CD8-positive, alpha-beta memory T cell (primary cell): ENCODE measurements around the gene RIMS4. TPM values are rescaled to one million over a fixed set of nuclear protein-coding genes. Genes with fewer than 3 reads are reported as not detected.

Experiments used
- CTCF ChIA-PET: fragments of 350-600 bp; sonication (Branson Sonifier 250); formaldehyde crosslinking; loops from one replicate; lab custom pipeline; 2021; ENCODE audit warnings: antibody characterized with exemption; lab: Charles Lee
- POLR2A ChIA-PET: fragments of 350-600 bp; sonication (Branson Sonifier 250); formaldehyde crosslinking; loops from one replicate; lab custom pipeline; 2021; ENCODE audit warnings: antibody characterized with exemption; lab: Charles Lee
- DNase-seq, 5 donors: peaks; one replicate each; pipeline versions ENCODE4 v3.0.0 to v3.0.0-alpha.2; 2020 to 2022; ENCODE audit warnings: mixed read lengths in 1 of 5
- H3K27ac ChIP-seq: one replicate; pipeline ENCODE4 v1.7.0; 2013; ENCODE audit warnings: low read depth, mild to moderate bottlenecking, low read length, moderate library complexity
- H3K27me3 ChIP-seq: 2 replicates; pipeline ENCODE4 v1.7.0; 2013; ENCODE audit warnings: low read length, mild to moderate bottlenecking; ENCODE audit not compliant: insufficient read depth, poor library complexity, severe bottlenecking
- H3K36me3 ChIP-seq: 2 replicates; pipeline ENCODE4 v1.7.0; 2013; ENCODE audit warnings: mild to moderate bottlenecking, low read length, moderate library complexity; ENCODE audit not compliant: insufficient read depth
- H3K4me1 ChIP-seq: 2 replicates; pipeline ENCODE4 v1.7.0; 2013; ENCODE audit warnings: mild to moderate bottlenecking, low read length, moderate library complexity; ENCODE audit not compliant: insufficient read depth
- H3K4me3 ChIP-seq: 2 replicates; pipeline ENCODE4 v1.7.0; 2013; ENCODE audit warnings: mild to moderate bottlenecking, low read length
- H3K9me3 ChIP-seq: 2 replicates; pipeline ENCODE4 v1.7.0; 2013; ENCODE audit warnings: mild to moderate bottlenecking, low read length
- H3K27ac Mint-ChIP-seq, 8 donors: one replicate each; pipeline ENCODE4 v1.8.0; 2020 to 2021; ENCODE audit warnings: mixed read lengths in 8 of 8, mild to moderate bottlenecking in 6 of 8, inconsistent platforms in 3 of 8, moderate library complexity in 3 of 8
- H3K27me3 Mint-ChIP-seq, 2 donors: one replicate each; pipeline ENCODE4 v1.8.0; 2020 to 2021; ENCODE audit warnings: mixed read lengths in 2 of 2, mild to moderate bottlenecking in 1 of 2, moderate library complexity in 1 of 2
- H3K36me3 Mint-ChIP-seq, 3 donors: one replicate each; pipeline ENCODE4 v1.8.0; 2020 to 2021; ENCODE audit warnings: mixed read lengths in 3 of 3, inconsistent platforms in 1 of 3, mild to moderate bottlenecking in 1 of 3
- H3K4me1 Mint-ChIP-seq, 3 donors: one replicate each; pipeline ENCODE4 v1.8.0; 2020 to 2021; ENCODE audit warnings: mixed read lengths in 3 of 3, inconsistent platforms in 1 of 3, mild to moderate bottlenecking in 1 of 3
- H3K4me3 Mint-ChIP-seq, 7 donors: one replicate each; pipeline ENCODE4 v1.8.0; 2020 to 2021; ENCODE audit warnings: mixed read lengths in 7 of 7, mild to moderate bottlenecking in 6 of 7, moderate library complexity in 4 of 7, inconsistent platforms in 2 of 7
- H3K9me3 Mint-ChIP-seq, 5 donors: one replicate each; pipeline ENCODE4 v1.8.0; 2020 to 2022; ENCODE audit warnings: mixed read lengths in 5 of 5, mild to moderate bottlenecking in 3 of 5, moderate library complexity in 2 of 5, inconsistent platforms in 1 of 5
- polyA plus RNA-seq: library from polyadenylated mRNA; unstranded; fragments of 300-500 nt; fragmentation: Illumina TruSeq; gene quantifications from one replicate; pipeline ENCODE4 v1.2.3, GENCODE V29; 2021
- total RNA-seq, 2 experiments: library from RNA; stranded (reverse); gene quantifications; one replicate each; pipeline ENCODE4 v1.2.3, GENCODE V29; 2021

Gene RIMS4
- total and polyA plus RNA-seq, 3 experiments from 2014 or later: not detected

DNA sequence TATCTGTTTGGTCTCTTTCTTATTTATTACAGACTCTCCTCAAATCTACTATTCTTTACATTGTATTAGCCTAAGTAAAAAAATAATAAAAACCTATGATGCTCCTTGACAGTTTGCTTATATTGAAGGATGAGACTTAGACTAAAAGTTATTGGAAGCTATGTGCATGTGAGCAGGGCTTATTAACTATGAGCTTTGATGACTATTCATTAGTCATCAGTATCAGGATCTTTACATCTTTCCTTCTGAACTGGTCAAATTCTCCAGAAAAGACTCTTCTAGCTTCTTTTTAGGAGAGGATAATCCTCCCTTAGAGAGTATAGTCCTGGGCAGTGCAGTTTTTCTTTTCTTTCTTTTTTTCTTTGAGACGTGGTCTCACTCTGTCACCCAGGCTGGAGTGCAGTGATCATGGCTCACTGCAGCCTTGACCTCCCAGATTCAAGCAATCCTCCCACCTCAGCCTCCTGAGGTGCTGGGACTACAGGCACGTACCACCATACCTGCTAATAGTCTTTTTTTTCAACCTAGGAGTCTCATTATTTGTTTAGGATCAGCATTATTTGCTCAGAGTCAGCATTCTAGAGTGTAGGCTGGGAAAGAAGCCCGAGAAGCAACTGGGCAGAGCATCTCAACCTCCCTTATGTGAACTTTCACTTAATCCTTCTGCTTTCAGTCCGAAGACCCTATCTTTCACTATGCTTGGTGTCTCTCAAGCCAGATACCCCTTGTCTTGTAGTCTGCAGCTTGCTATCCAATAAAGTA, 38.1 kb upstream of the RIMS4 start:
- peaks cover 14 to 60% of the 10 kb centered on the region in 2 donors for H3K27me3 Mint-ChIP-seq
- ChIA-PET CTCF (no interaction called here), POLR2A (no interaction called here)
- H3K27ac Mint-ChIP-seq: no peak overlapping the region
- no peaks in the 10 kb centered on the region for H3K9me3 ChIP-seq
- H3K27me3 ChIP-seq: no peaks in the 10 kb centered on the region
- H3K36me3 ChIP-seq: no peaks in the 10 kb centered on the region
- H3K4me3 ChIP-seq: no peak overlapping the region
- DNase-seq: no peak
- H3K36me3 Mint-ChIP-seq: peaks cover 0 to 4% (median 0%) of the 10 kb centered on the region in 3 donors
- no peaks in the 10 kb centered on the region for H3K4me1 Mint-ChIP-seq
- H3K27ac ChIP-seq: no peak overlapping the region
- no peak overlapping the region for H3K4me3 Mint-ChIP-seq
- H3K9me3 Mint-ChIP-seq: peaks cover 0 to 2% (median 0%) of the 10 kb centered on the region in 5 donors
- no peaks in the 10 kb centered on the region for H3K4me1 ChIP-seq

GRCh38 chr20:44843876-44844275, 33.5 kb upstream of the RIMS4 start:
- H3K36me3 ChIP-seq: no peaks in the 10 kb centered on the region
- no peak for DNase-seq
- Mint-ChIP-seq H3K27ac (no peak overlapping the region), H3K36me3 (peaks cover 0 to 4% (median 0%) of the 10 kb centered on the region in 3 donors), H3K9me3 (peaks cover 0 to 7% (median 0%) of the 10 kb centered on the region in 5 donors), H3K27me3 (peaks cover 23 to 68% of the 10 kb centered on the region in 2 donors), H3K4me1 (no peaks in the 10 kb centered on the region), H3K4me3 (no peak overlapping the region)
- ChIA-PET CTCF (no interaction called here), POLR2A (no interaction called here)
- H3K9me3 ChIP-seq: no peaks in the 10 kb centered on the region
- H3K4me1 ChIP-seq: no peaks in the 10 kb centered on the region
- H3K27me3 ChIP-seq: no peaks in the 10 kb centered on the region
- no peak overlapping the region for H3K4me3 ChIP-seq
- no peak overlapping the region for H3K27ac ChIP-seq

DNA sequence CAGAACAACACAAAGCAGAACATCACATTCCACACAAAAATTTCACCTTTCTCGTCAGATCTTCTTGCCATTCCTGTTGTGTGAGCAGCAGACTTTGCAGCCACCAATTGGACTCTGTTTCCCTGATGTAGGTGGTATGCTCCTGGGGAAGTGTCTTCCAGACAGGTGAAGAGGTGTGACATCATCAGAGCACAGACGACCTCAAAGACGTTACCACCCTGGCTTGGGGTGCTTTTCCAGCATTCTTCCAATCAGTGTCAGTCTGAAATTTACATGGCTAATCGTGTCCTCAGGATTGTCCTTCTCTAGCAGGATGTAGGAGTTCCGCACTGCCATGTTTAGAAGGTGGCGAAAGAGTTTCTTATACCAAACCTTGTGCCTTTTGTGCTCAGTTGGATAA, 31.6 kb upstream of the RIMS4 start:
- H3K4me3 Mint-ChIP-seq: no peak overlapping the region
- DNase-seq: no peak
- H3K4me3 ChIP-seq: no peak overlapping the region
- H3K9me3 ChIP-seq: no peaks in the 10 kb centered on the region
- CTCF ChIA-PET: no interaction called here
- H3K36me3 ChIP-seq: no peaks in the 10 kb centered on the region
- no peaks in the 10 kb centered on the region for H3K4me1 ChIP-seq
- no peak overlapping the region for H3K27ac ChIP-seq
- H3K27me3 Mint-ChIP-seq: peaks cover 24 to 60% of the 10 kb centered on the region in 2 donors
- no peaks in the 10 kb centered on the region for H3K4me1 Mint-ChIP-seq
- peaks cover 0 to 4% (median 0%) of the 10 kb centered on the region in 3 donors for H3K36me3 Mint-ChIP-seq
- POLR2A ChIA-PET: no interaction called here
- peaks cover 0 to 8% (median 0%) of the 10 kb centered on the region in 5 donors for H3K9me3 Mint-ChIP-seq
- no peaks in the 10 kb centered on the region for H3K27me3 ChIP-seq
- no peak overlapping the region for H3K27ac Mint-ChIP-seq

DNA sequence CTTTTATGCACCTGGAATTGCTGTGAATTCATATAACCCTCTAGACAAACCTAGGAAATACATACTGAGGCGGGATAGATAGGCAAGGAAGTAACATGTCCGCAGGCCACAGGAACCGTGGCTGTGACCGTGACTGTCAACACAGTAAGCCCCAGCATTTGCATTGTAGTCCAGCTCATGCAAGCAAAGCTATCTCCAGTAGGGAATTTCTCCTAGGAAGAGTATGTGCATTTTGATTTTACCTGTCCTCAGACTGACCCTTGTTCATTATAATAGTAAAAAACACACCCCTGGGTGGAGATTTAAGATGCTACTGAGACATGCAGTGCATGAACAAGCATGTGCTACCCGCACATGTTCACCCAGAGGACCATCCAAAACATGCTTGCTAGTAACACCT, 30.5 kb upstream of the RIMS4 start:
- Mint-ChIP-seq H3K36me3 (peaks cover 0 to 4% (median 0%) of the 10 kb centered on the region in 3 donors), H3K9me3 (peaks cover 0 to 8% (median 0%) of the 10 kb centered on the region in 5 donors), H3K4me1 (no peaks in the 10 kb centered on the region), H3K4me3 (no peak overlapping the region), H3K27ac (no peak overlapping the region), H3K27me3 (peaks cover 24 to 54% of the 10 kb centered on the region in 2 donors)
- H3K27ac ChIP-seq: no peak overlapping the region
- no peaks in the 10 kb centered on the region for H3K4me1 ChIP-seq
- no peak overlapping the region for H3K4me3 ChIP-seq
- CTCF ChIA-PET: no interaction called here
- no peak for DNase-seq
- no peaks in the 10 kb centered on the region for H3K9me3 ChIP-seq
- no peaks in the 10 kb centered on the region for H3K36me3 ChIP-seq
- POLR2A ChIA-PET: no interaction called here
- H3K27me3 ChIP-seq: no peaks in the 10 kb centered on the region

DNA sequence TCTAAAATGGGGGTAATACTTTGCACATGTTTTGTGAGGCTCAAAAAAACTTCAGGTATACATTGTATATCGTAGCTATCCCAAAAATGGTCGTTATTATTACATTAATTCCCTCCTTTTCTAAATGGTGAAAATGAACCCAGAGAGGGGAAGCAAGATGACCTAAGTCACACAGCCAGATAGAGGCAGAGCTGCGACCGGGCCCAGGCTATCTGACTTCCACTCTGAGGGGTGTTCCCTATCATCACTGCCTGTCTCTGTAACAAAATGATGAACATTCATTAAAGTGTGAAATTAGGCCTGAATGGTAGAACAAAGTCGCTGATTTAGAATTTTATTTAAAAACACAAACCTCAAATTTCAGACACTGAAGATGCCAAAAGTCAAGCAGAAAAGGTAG, 29.1 kb upstream of the RIMS4 start:
- ChIA-PET POLR2A (interaction anchor here (0.7 kb wide), 1 partner anchor 1379 kb away, joined by 6 read pairs; no protein-coding TSS in a partner anchor), CTCF (no interaction called here)
- no peak for DNase-seq
- Mint-ChIP-seq H3K9me3 (peaks cover 0 to 8% (median 0%) of the 10 kb centered on the region in 5 donors), H3K36me3 (no peaks in the 10 kb centered on the region), H3K27ac (no peak overlapping the region), H3K4me1 (no peaks in the 10 kb centered on the region), H3K27me3 (peaks cover 24 to 50% of the 10 kb centered on the region in 2 donors), H3K4me3 (no peak overlapping the region)
- H3K27me3 ChIP-seq: no peaks in the 10 kb centered on the region
- H3K36me3 ChIP-seq: no peaks in the 10 kb centered on the region
- no peaks in the 10 kb centered on the region for H3K9me3 ChIP-seq
- no peak overlapping the region for H3K27ac ChIP-seq
- no peak overlapping the region for H3K4me3 ChIP-seq
- H3K4me1 ChIP-seq: no peaks in the 10 kb centered on the region

GRCh38 chr20:44838521-44838920, 28.2 kb upstream of the RIMS4 start:
- ChIA-PET POLR2A (no interaction called here), CTCF (no interaction called here)
- Mint-ChIP-seq H3K4me1 (no peaks in the 10 kb centered on the region), H3K9me3 (peaks cover 0 to 8% (median 0%) of the 10 kb centered on the region in 5 donors), H3K4me3 (no peak overlapping the region), H3K27me3 (peaks cover 23 to 47% of the 10 kb centered on the region in 2 donors), H3K27ac (no peak overlapping the region), H3K36me3 (no peaks in the 10 kb centered on the region)
- no peaks in the 10 kb centered on the region for H3K4me1 ChIP-seq
- H3K27me3 ChIP-seq: no peaks in the 10 kb centered on the region
- no peak overlapping the region for H3K4me3 ChIP-seq
- no peaks in the 10 kb centered on the region for H3K36me3 ChIP-seq
- DNase-seq: no peak
- H3K27ac ChIP-seq: no peak overlapping the region
- no peaks in the 10 kb centered on the region for H3K9me3 ChIP-seq

DNA sequence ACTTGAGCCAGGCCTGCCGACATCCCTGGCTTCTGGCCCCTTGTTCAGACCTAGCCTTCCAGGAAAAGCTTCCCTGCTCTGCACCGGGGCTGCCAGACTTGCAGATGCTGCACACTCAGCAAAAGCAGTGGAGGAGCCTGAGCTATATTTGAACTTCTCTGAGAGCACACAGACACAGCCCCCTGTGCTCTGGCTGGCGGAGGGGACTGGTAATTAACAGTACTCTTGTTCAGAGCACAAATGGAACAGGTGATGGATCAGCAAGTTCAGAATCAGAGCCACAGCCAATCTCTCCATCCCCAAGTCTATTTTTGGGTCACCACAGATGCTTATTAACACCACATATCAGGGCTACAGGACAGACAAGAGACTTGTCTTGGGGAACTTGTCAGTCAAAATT, 27.6 kb upstream of the RIMS4 start:
- no peaks in the 10 kb centered on the region for H3K4me1 Mint-ChIP-seq
- peaks cover 0 to 8% (median 0%) of the 10 kb centered on the region in 5 donors for H3K9me3 Mint-ChIP-seq
- POLR2A ChIA-PET: no interaction called here
- Histone ChIP-seq H3K36me3 (no peaks in the 10 kb centered on the region), H3K9me3 (no peaks in the 10 kb centered on the region), H3K27ac (no peak overlapping the region), H3K4me3 (no peak overlapping the region), H3K27me3 (no peaks in the 10 kb centered on the region), H3K4me1 (no peaks in the 10 kb centered on the region)
- CTCF ChIA-PET: no interaction called here
- no peak overlapping the region for H3K27ac Mint-ChIP-seq
- no peaks in the 10 kb centered on the region for H3K36me3 Mint-ChIP-seq
- H3K27me3 Mint-ChIP-seq: peaks cover 19 to 43% of the 10 kb centered on the region in 2 donors
- DNase-seq: no peak
- no peak overlapping the region for H3K4me3 Mint-ChIP-seq

GRCh38 chr20:44836601-44837120, 26.3 kb upstream of the RIMS4 start:
- Mint-ChIP-seq H3K9me3 (peaks cover 0 to 8% (median 0%) of the 10 kb centered on the region in 5 donors), H3K27me3 (peaks cover 24 to 39% of the 10 kb centered on the region in 2 donors), H3K36me3 (no peaks in the 10 kb centered on the region), H3K4me3 (no peak overlapping the region), H3K4me1 (no peaks in the 10 kb centered on the region), H3K27ac (no peak overlapping the region)
- no peaks in the 10 kb centered on the region for H3K4me1 ChIP-seq
- ChIA-PET POLR2A (no interaction called here), CTCF (no interaction called here)
- DNase-seq: no peak
- H3K27ac ChIP-seq: no peak overlapping the region
- no peaks in the 10 kb centered on the region for H3K36me3 ChIP-seq
- H3K4me3 ChIP-seq: no peak overlapping the region
- H3K9me3 ChIP-seq: no peaks in the 10 kb centered on the region
- H3K27me3 ChIP-seq: no peaks in the 10 kb centered on the region
